Measurements from ENCODE around the gene PLEKHN1. TPM values are rescaled to one million over a fixed set of nuclear protein-coding genes. Genes with fewer than 3 reads are reported as not detected.

Gene PLEKHN1
- total and polyA plus RNA-seq, 2 experiments from 2014 or later: 1.7 to 2.1 TPM

- no peak overlapping the region for H3K27ac ChIP-seq
- no peaks in the 10 kb centered on the region for H3K9me2 ChIP-seq (ENCODE audit: insufficient read depth)
- no peaks in the 10 kb centered on the region for H3K36me3 ChIP-seq (ENCODE audit: low read depth)
- DNase-seq: no peak
- no peak for TF ChIP-seq EZH2phosphoT487 (IDR thresholded peaks at IDR 0.05; ENCODE audit: insufficient read depth, low read depth)
- no peak for TF ChIP-seq EZH2 (IDR thresholded peaks at IDR 0.05; ENCODE audit: insufficient read depth, poor library complexity, severe bottlenecking)
- H3K27me3 ChIP-seq (replicated peaks; ENCODE audit: insufficient read depth): peaks cover 6% of the 10 kb centered on the region; the same call in 1 of the 2 replicates
- H3K79me2 ChIP-seq (ENCODE audit: insufficient read depth): no peaks in the 10 kb centered on the region
- no peaks in the 10 kb centered on the region for H4K20me1 ChIP-seq (ENCODE audit: insufficient read depth)
- no peak overlapping the region for H3K4me2 ChIP-seq (ENCODE audit: unreplicated experiment)
- in situ Hi-C loops (cut with MboI): no loop called here
- H3F3A ChIP-seq (ENCODE audit: insufficient read depth): no peaks in the 10 kb centered on the region
- no peaks in the 10 kb centered on the region for H3K9me3 ChIP-seq (ENCODE audit: low read depth)
- WGBS, 2 experiments (ENCODE audit: low coverage in 1 of 2, low lambda C conversion rate in 2 of 2, missing lambda C conversion rate in 2 of 2): 50 to 54% methylated on average over 14 to 23 of the region's 24 CpGs
- no peak overlapping the region for H3K4me3 ChIP-seq
- H3K4me1 ChIP-seq (ENCODE audit: insufficient read depth): no peaks in the 10 kb centered on the region
- no peak overlapping the region for H3K9ac ChIP-seq
- no peak overlapping the region for H2AFZ ChIP-seq
Measured at GRCh38 chr1:996851-997712, 30.8 kb downstream of the PLEKHN1 start.

- Histone ChIP-seq H3K27ac (no peak overlapping the region), H4K20me1 (ENCODE audit: insufficient read depth) (no peaks in the 10 kb centered on the region), H3K36me3 (ENCODE audit: low read depth) (no peaks in the 10 kb centered on the region), H3K27me3 (replicated peaks; ENCODE audit: insufficient read depth) (peaks cover 6% of the 10 kb centered on the region; the same call in 1 of the 2 replicates), H2AFZ (no peak overlapping the region), H3K79me2 (ENCODE audit: insufficient read depth) (no peaks in the 10 kb centered on the region), H3K9ac (no peak overlapping the region), H3K4me1 (ENCODE audit: insufficient read depth) (no peaks in the 10 kb centered on the region), H3K9me2 (ENCODE audit: insufficient read depth) (no peaks in the 10 kb centered on the region), H3F3A (ENCODE audit: insufficient read depth) (no peaks in the 10 kb centered on the region), H3K9me3 (ENCODE audit: low read depth) (no peaks in the 10 kb centered on the region), H3K4me3 (no peak overlapping the region), H3K4me2 (ENCODE audit: unreplicated experiment) (no peak overlapping the region)
- WGBS, 2 experiments (ENCODE audit: low coverage in 1 of 2, low lambda C conversion rate in 2 of 2, missing lambda C conversion rate in 2 of 2): 42 to 53% methylated on average over 2 to 3 of the region's 3 CpGs
- in situ Hi-C loops (cut with MboI): no loop called here
- TF ChIP-seq EZH2 (IDR thresholded peaks at IDR 0.05; ENCODE audit: insufficient read depth, poor library complexity, severe bottlenecking) (no peak), EZH2phosphoT487 (IDR thresholded peaks at IDR 0.05; ENCODE audit: insufficient read depth, low read depth) (no peak)
- DNase-seq: no peak
Measured at GRCh38 chr1:997713-997992, 31.4 kb downstream of the PLEKHN1 start.

GRCh38 chr1:997993-998744, 31.9 kb downstream of the PLEKHN1 start:
- Histone ChIP-seq H3F3A (ENCODE audit: insufficient read depth) (no peaks in the 10 kb centered on the region), H3K9me3 (ENCODE audit: low read depth) (no peaks in the 10 kb centered on the region), H3K27ac (no peak overlapping the region), H3K9ac (no peak overlapping the region), H4K20me1 (ENCODE audit: insufficient read depth) (no peaks in the 10 kb centered on the region), H3K4me2 (ENCODE audit: unreplicated experiment) (no peak overlapping the region), H3K79me2 (ENCODE audit: insufficient read depth) (no peaks in the 10 kb centered on the region), H3K27me3 (replicated peaks; ENCODE audit: insufficient read depth) (peaks cover 6% of the 10 kb centered on the region; the same call in 1 of the 2 replicates), H3K9me2 (ENCODE audit: insufficient read depth) (no peaks in the 10 kb centered on the region), H3K4me3 (no peak overlapping the region), H2AFZ (no peak overlapping the region), H3K4me1 (ENCODE audit: insufficient read depth) (no peaks in the 10 kb centered on the region), H3K36me3 (ENCODE audit: low read depth) (no peaks in the 10 kb centered on the region)
- 31 to 33% methylated on average over 21 to 58 of the region's 75 CpGs for WGBS, 2 experiments (ENCODE audit: low coverage in 1 of 2, low lambda C conversion rate in 2 of 2, missing lambda C conversion rate in 2 of 2)
- TF ChIP-seq EZH2 (IDR thresholded peaks at IDR 0.05; ENCODE audit: insufficient read depth, poor library complexity, severe bottlenecking) (peak; percentile 64), EZH2phosphoT487 (IDR thresholded peaks at IDR 0.05; ENCODE audit: insufficient read depth, low read depth) (no peak)
- in situ Hi-C loops (cut with MboI): no loop called here
- DNase-seq: no peak

- H3K4me3 ChIP-seq: peak overlapping the region; percentile 71
- 0 to 1% methylated on average over 1 to 16 of the region's 27 CpGs for WGBS, 2 experiments (ENCODE audit: low coverage in 1 of 2, low lambda C conversion rate in 2 of 2, missing lambda C conversion rate in 2 of 2)
Measured at GRCh38 chr1:998745-998994, 32.4 kb downstream of the PLEKHN1 start.

More at GRCh38 chr1:998745-998994, 32.4 kb downstream of the PLEKHN1 start:
- Histone ChIP-seq H4K20me1 (ENCODE audit: insufficient read depth) (no peaks in the 10 kb centered on the region), H3K36me3 (ENCODE audit: low read depth) (no peaks in the 10 kb centered on the region), H3K27ac (no peak overlapping the region), H3K9me3 (ENCODE audit: low read depth) (no peaks in the 10 kb centered on the region), H3K9ac (peak overlapping the region; percentile 92), H3K4me1 (ENCODE audit: insufficient read depth) (no peaks in the 10 kb centered on the region), H2AFZ (no peak overlapping the region), H3K79me2 (ENCODE audit: insufficient read depth) (no peaks in the 10 kb centered on the region), H3K4me2 (ENCODE audit: unreplicated experiment) (peak overlapping the region; percentile 61), H3K27me3 (replicated peaks; ENCODE audit: insufficient read depth) (peaks cover 6% of the 10 kb centered on the region; the same call in 1 of the 2 replicates), H3F3A (ENCODE audit: insufficient read depth) (no peaks in the 10 kb centered on the region), H3K9me2 (ENCODE audit: insufficient read depth) (no peaks in the 10 kb centered on the region)
- no peak for DNase-seq
- TF ChIP-seq EZH2 (IDR thresholded peaks at IDR 0.05; ENCODE audit: insufficient read depth, poor library complexity, severe bottlenecking): no peak
- TF ChIP-seq EZH2phosphoT487 (IDR thresholded peaks at IDR 0.05; ENCODE audit: insufficient read depth, low read depth): no peak
- in situ Hi-C loops (cut with MboI): no loop called here
